GM12878 (cell line): Measurements from ENCODE around the gene SLC35E3. TPM values are rescaled to one million over a fixed set of nuclear protein-coding genes. Genes with fewer than 3 reads are reported as not detected.

Experiments
- BACH1 ChIP-seq: fragments of 450-650 bp; IDR thresholded peaks from 2 replicates; pipeline ENCODE4 v1.6.1; 2017; ENCODE audit warnings: mild to moderate bottlenecking, borderline replicate concordance
- DPF2 ChIP-seq: fragments of 450-650 bp; IDR thresholded peaks from 2 replicates; pipeline ENCODE4 v1.6.1; 2017; ENCODE audit warnings: mild to moderate bottlenecking
- GABPA ChIP-seq: IDR thresholded peaks from 2 replicates; pipeline ENCODE4 v1.6.1; 2014; ENCODE audit warnings: antibody characterized with exemption, low read depth, mild to moderate bottlenecking, inconsistent platforms
- HCFC1 ChIP-seq: fragments of 150-350 bp; IDR thresholded peaks from 2 replicates; pipeline ENCODE4 v1.6.1; 2014; ENCODE audit warnings: low read length
- IKZF2 ChIP-seq, 2 experiments: fragments of 450-650 bp; IDR thresholded peaks; 2 replicates each; pipeline ENCODE4 v1.6.1; 2017; ENCODE audit warnings: mild to moderate bottlenecking in 2 of 2, moderate library complexity in 2 of 2
- IRF4 ChIP-seq: IDR thresholded peaks from 2 replicates; pipeline ENCODE4 v1.6.1; 2011; ENCODE audit warnings: low read depth, low read length
- KLF5 ChIP-seq: fragments of 450-650 bp; IDR thresholded peaks from 2 replicates; pipeline ENCODE4 v1.6.1; 2014; ENCODE audit warnings: mild to moderate bottlenecking; ENCODE audit not compliant: partially characterized antibody
- PBX3 ChIP-seq: IDR thresholded peaks from 2 replicates; pipeline ENCODE4 v1.6.1; 2011; ENCODE audit warnings: mild to moderate bottlenecking, low read depth, low read length, moderate library complexity; ENCODE audit not compliant: insufficient replicate concordance
- PML ChIP-seq: IDR thresholded peaks from 2 replicates; pipeline ENCODE4 v1.6.1; 2012; ENCODE audit warnings: low read length, inconsistent platforms
- POU2F2 ChIP-seq: IDR thresholded peaks from 3 replicates; pipeline ENCODE4 v1.6.1; 2011; ENCODE audit warnings: low read depth, mild to moderate bottlenecking, low read length, borderline replicate concordance
- RAD21 ChIP-seq: IDR thresholded peaks from 2 replicates; pipeline ENCODE4 v1.6.1; 2011; ENCODE audit warnings: mild to moderate bottlenecking, low read depth, low read length, moderate library complexity; ENCODE audit not compliant: insufficient read depth
- SMAD5 ChIP-seq: IDR thresholded peaks from 2 replicates; pipeline ENCODE4 v1.6.1; 2016; ENCODE audit warnings: antibody characterized with exemption, low read depth
- YY1 ChIP-seq: IDR thresholded peaks from 2 replicates; pipeline ENCODE4 v1.6.1; 2011; ENCODE audit warnings: low read depth, mild to moderate bottlenecking, low read length
- ZNF217 ChIP-seq: fragments of 450-650 bp; IDR thresholded peaks from 2 replicates; pipeline ENCODE4 v1.6.1; 2017; ENCODE audit warnings: antibody characterized with exemption, mild to moderate bottlenecking
- ZNF687 ChIP-seq: fragments of 450-650 bp; IDR thresholded peaks from 2 replicates; pipeline ENCODE4 v1.6.1; 2017; ENCODE audit warnings: mild to moderate bottlenecking, moderate library complexity
- ZSCAN29 ChIP-seq: fragments of 450-650 bp; IDR thresholded peaks from 2 replicates; pipeline ENCODE4 v1.6.1; 2017; ENCODE audit warnings: mild to moderate bottlenecking, moderate library complexity
- polyA plus RNA-seq, 11 experiments: library from polyadenylated mRNA; depleted of rRNA in 4 of 11; unstranded in 6 of 11; stranded (reverse) in 5 of 11; fragments of >200 nt; fragmentation: Nextera tagmentation in 4 of 11; fragmentation: Illumina TruSeq in 1 of 11; extraction: Ambion mirVana in 4 of 11; extraction: Trizol in 1 of 11; gene quantifications; 1 replicate in 1 of 11; 2 replicates in 10 of 11; pipeline versions ENCODE4 v1.2.1 to v1.2.3, GENCODE V29; 2011 to 2016; ENCODE audit warnings: inconsistent platforms in 2 of 11, missing spikeins in 2 of 11, low read depth in 1 of 11
- total RNA-seq, 4 experiments: library from RNA; depleted of rRNA in 3 of 4; stranded (reverse); fragments of >200 nt in 3 of 4; fragmentation: Illumina TruSeq in 1 of 4; extraction: Trizol in 1 of 4; gene quantifications; 2 replicates each; pipeline versions ENCODE4 v1.2.1 to v1.2.3, GENCODE V29; 2013 to 2021
- TF ChIP-seq, protein P1 (sequence below): fragments of 450-650 bp; IDR thresholded peaks from 2 replicates; pipeline ENCODE4 v1.6.1; 2017; ENCODE audit warnings: mild to moderate bottlenecking, moderate library complexity
- TF ChIP-seq, protein P2 (sequence below), 3 experiments: IDR thresholded peaks in 2 of 3; conservative IDR thresholded peaks in 1 of 3; 2 replicates each; pipeline ENCODE4 v1.5.1; 2011; ENCODE audit warnings: low read depth in 3 of 3, low read length in 3 of 3, mild to moderate bottlenecking in 3 of 3, control low read depth in 2 of 3, moderate library complexity in 2 of 3, inconsistent platforms in 1 of 3, mixed read lengths in 1 of 3; ENCODE audit not compliant: control insufficient read depth in 2 of 3, insufficient read depth in 1 of 3; ENCODE audit errors: extremely low read depth in 1 of 3

SLC35E3 gene
- total and polyA plus RNA-seq, 10 of the 15 experiments (the other 5 are each of a cell fraction or from before 2014, with no cell fraction given) = 3.6 to 19.8 (median 6.1) TPM

GRCh38 chr12:68807576-68808387 is 61.8 kb downstream of the SLC35E3 start, which contains the start of gene MDM2 (continued):
- TF ChIP-seq, protein P1, sequence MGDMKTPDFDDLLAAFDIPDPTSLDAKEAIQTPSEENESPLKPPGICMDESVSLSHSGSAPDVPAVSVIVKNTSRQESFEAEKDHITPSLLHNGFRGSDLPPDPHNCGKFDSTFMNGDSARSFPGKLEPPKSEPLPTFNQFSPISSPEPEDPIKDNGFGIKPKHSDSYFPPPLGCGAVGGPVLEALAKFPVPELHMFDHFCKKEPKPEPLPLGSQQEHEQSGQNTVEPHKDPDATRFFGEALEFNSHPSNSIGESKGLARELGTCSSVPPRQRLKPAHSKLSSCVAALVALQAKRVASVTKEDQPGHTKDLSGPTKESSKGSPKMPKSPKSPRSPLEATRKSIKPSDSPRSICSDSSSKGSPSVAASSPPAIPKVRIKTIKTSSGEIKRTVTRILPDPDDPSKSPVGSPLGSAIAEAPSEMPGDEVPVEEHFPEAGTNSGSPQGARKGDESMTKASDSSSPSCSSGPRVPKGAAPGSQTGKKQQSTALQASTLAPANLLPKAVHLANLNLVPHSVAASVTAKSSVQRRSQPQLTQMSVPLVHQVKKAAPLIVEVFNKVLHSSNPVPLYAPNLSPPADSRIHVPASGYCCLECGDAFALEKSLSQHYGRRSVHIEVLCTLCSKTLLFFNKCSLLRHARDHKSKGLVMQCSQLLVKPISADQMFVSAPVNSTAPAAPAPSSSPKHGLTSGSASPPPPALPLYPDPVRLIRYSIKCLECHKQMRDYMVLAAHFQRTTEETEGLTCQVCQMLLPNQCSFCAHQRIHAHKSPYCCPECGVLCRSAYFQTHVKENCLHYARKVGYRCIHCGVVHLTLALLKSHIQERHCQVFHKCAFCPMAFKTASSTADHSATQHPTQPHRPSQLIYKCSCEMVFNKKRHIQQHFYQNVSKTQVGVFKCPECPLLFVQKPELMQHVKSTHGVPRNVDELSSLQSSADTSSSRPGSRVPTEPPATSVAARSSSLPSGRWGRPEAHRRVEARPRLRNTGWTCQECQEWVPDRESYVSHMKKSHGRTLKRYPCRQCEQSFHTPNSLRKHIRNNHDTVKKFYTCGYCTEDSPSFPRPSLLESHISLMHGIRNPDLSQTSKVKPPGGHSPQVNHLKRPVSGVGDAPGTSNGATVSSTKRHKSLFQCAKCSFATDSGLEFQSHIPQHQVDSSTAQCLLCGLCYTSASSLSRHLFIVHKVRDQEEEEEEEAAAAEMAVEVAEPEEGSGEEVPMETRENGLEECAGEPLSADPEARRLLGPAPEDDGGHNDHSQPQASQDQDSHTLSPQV = 0 out of 2 replicates have a peak, but pooled peaks have one; percentile 55
- peak; percentile 81 for TF ChIP-seq POU2F2
- peak; percentile 66; the same call in 1 of the 2 replicates for TF ChIP-seq SMAD5
- TF ChIP-seq RAD21 = peak; percentile 30
- TF ChIP-seq PML = peak; percentile 54; the same call in 1 of the 2 replicates
- 0 out of 2 replicates have a peak, but pooled peaks have one; percentile 42 for TF ChIP-seq ZSCAN29
- no peak for TF ChIP-seq IRF4
- peak; percentile 87 for TF ChIP-seq BACH1
- TF ChIP-seq PBX3 = peak; percentile 41
- no peak; the same call in 1 of the 2 replicates for TF ChIP-seq ZNF217
- TF ChIP-seq GABPA = 0 out of 2 replicates have a peak, but pooled peaks have one; percentile 46
- TF ChIP-seq YY1 = peak; percentile 68
- peak; percentile 52 for TF ChIP-seq KLF5
- 0 out of 2 replicates have a peak, but pooled peaks have one; percentile 34 for TF ChIP-seq HCFC1
- TF ChIP-seq DPF2 = peak; percentile 22
- peak; percentile 85 for TF ChIP-seq ZNF687
- TF ChIP-seq, protein P2, sequence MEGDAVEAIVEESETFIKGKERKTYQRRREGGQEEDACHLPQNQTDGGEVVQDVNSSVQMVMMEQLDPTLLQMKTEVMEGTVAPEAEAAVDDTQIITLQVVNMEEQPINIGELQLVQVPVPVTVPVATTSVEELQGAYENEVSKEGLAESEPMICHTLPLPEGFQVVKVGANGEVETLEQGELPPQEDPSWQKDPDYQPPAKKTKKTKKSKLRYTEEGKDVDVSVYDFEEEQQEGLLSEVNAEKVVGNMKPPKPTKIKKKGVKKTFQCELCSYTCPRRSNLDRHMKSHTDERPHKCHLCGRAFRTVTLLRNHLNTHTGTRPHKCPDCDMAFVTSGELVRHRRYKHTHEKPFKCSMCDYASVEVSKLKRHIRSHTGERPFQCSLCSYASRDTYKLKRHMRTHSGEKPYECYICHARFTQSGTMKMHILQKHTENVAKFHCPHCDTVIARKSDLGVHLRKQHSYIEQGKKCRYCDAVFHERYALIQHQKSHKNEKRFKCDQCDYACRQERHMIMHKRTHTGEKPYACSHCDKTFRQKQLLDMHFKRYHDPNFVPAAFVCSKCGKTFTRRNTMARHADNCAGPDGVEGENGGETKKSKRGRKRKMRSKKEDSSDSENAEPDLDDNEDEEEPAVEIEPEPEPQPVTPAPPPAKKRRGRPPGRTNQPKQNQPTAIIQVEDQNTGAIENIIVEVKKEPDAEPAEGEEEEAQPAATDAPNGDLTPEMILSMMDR (IDR thresholded peaks at IDR 0.05 in 2 of 3, conservative IDR thresholded peaks at IDR 0.05 in 1 of 3; ENCODE audit: control insufficient read depth in 2 of 3, extremely low read depth in 1 of 3, insufficient read depth in 1 of 3, low read depth in 3 of 3, low read length in 3 of 3) = peak; percentile 63 to 76 (median 72)
- peak; percentile 39 to 42; a peak in 3 of 4 replicates for TF ChIP-seq IKZF2 (IDR thresholded peaks at IDR 0.05)
